AG10803 (cell line): ENCODE data around the gene AGAP1.

ENCODE experiments used
- DNase-seq: peaks from one replicate; pipeline ENCODE4 v3.0.0; 2010; ENCODE audit warnings: low read depth
- H3K4me3 ChIP-seq: 2 replicates; pipeline ENCODE4 v1.5.1; 2011; ENCODE audit warnings: mild to moderate bottlenecking, low read length, control low read depth
- CTCF ChIP-seq: conservative IDR thresholded peaks from 2 replicates; pipeline ENCODE4 v1.5.1; 2011; ENCODE audit warnings: mild to moderate bottlenecking, low read length, control low read depth, inconsistent platforms

The AGAP1 gene

GRCh38 chr2:236082061-236082460 lies 588.2 kb downstream of the AGAP1 start:
- no peak for DNase-seq

GRCh38 chr2:236083934-236084333 lies 590.1 kb downstream of the AGAP1 start:
- no peak for TF ChIP-seq CTCF
- DNase-seq: no peak
- no peak overlapping the region for H3K4me3 ChIP-seq

More at GRCh38 chr2:236082061-236082460, 588.2 kb downstream of the AGAP1 start:
- no peak for TF ChIP-seq CTCF
- H3K4me3 ChIP-seq: no peak overlapping the region

DNA sequence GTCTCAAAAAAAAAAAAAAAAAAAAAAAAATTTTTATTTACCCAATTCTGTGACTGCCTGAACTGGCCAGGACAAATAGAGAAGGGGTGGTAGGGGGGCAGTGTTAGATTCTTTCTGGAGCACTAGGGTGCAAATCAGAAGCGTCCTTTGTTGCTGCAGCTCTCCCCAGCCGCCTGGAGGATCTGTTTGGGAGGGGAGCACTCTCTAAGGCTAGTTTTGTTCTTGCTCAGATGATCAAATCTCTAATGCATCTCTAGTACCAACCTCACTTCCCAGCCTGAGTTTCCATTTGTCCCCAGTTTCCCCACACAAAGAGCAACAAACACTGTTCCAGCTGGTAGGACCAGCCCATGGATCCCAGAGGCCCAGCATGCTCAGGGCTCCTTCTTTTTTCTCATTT lies 591.4 kb downstream of the AGAP1 start:
- no peak for DNase-seq
- TF ChIP-seq CTCF: no peak
- H3K4me3 ChIP-seq: no peak overlapping the region

- H3K4me3 ChIP-seq: no peak overlapping the region
- no peak for DNase-seq
- no peak for TF ChIP-seq CTCF
These were observed 591.8 kb downstream of the AGAP1 start for GRCh38 chr2:236085647-236086046.

- no peak for DNase-seq
- no peak overlapping the region for H3K4me3 ChIP-seq
- TF ChIP-seq CTCF: no peak
These were observed 592.6 kb downstream of the AGAP1 start for GRCh38 chr2:236086403-236086970.

DNA sequence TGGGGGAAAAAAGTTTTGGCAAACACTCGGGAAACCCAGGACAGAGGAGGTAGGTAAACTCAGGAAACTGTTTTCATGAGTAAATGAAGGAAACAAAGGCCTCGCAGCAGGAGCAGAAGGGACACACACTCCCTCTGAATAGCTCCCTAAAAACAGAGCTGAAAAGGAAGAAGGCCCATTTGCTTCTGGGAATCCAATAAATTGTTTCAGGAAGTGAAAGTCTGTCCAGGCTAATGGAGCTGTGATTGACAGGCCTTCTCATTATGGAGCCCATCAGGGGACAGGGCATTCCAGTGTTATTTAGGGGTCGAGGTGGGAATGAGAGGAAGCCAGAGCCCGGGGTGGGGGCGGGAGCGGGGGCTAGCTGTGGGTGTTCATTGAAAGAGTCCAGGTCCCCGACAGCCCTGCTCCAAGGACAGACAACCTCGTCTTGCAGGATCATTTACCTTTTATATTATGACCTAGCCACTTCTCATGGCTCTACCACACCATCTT lies 593.2 kb downstream of the AGAP1 start:
- DNase-seq: no peak
- H3K4me3 ChIP-seq: no peak overlapping the region
- TF ChIP-seq CTCF: no peak

DNA sequence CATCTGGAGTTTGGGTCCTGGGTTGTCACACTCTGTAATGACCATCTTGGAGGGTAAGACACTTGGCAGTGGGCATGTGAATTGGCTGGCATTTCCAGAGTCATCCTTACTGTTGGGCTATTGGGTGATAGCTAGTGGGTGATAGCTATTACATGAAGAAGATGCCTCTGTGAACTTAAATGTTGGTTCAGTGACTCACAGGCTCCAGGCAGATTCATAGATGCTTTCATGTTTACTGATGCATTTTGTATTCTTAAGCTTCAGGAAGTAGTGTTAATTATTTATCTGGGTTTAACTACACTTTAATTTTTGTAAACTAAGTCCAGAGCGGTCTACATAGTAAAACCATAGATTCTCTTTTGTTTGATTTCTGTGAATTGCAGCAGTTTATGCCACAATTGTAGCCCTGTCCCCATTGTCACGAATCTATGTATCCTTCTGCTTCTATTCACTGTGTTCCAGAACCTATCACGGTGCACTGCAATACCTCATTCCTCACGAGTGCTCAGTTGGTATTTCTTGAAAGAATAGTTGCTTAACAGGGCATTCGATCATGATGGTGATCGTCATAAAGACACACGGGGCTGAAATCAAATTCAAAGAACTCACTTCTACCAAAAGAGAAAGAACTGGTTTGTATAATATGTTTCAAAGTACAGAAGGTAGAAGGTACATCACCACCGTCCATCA lies 594.7 kb downstream of the AGAP1 start:
- TF ChIP-seq CTCF: no peak
- DNase-seq: no peak
- no peak overlapping the region for H3K4me3 ChIP-seq
